ENCODE measurements around the gene NR6A1.

Gene NR6A1

GRCh38 chr9:124771021-124771866 lies at the start of gene NR6A1:
Gene NR6A1 (minus strand): TSS chr9:124771311.
- DNase-seq, result peak; percentile 98

DNA sequence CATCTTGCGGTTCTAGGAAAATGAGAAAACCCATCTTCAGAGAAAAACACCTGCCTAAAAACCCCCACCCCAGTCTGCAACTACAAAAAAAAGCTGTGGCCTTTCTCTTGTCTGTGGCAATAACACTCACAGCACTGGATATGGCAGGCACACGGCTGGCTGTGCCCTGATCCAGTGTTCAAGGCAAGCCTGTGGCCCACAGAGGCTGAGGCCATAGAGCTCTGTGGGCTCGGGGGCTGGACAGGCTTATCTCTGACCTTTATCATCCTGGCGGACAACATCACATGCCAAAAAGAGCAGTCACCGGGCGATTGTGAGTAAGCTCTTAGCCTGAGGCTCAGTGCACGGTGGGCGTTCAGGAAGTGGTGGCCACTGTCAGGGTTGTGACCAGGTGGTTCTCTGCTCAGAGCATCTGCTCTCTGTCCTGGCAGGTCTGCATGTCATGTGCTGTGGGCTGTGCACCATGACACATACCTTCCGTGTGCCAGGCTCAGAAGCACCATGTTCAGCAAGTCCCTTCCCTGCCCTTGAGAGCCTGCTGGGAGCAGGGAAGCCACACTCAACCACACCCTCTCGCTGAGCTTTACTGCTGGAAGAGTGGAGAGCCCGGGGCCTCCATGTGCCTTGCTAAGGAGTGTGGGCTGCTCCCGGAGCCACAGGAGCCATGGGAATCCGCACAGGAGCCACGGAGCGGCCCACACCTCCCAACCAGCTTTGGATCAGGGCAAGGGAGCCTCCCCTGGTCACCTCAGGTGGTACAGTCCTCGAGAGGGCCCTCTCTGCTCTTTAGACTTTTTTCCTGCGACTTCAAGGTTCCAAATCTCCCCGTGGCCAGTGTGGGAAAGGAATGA lies 47.5 kb upstream of the NR6A1 start:
- DNase-seq, result peak; percentile 56

DNA sequence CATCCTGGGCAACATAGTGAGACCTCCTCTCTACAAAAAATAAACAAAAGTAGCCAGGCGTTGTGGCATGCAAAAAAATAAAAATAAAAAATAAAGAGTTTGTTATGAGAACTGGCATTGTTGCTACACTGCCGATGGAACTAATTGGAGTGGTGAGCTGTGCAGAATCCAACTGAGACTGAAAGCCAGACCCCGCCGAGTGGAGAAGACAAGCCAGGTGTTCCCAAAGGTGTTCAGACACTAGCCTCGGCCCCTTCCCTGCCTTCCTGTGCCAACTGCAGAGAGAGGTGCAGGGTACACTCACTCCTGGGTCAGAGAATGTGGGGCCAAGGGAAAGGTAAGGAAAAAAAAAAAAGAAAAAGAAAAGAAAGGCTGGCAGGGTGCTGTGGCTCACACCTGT lies 44.5 kb upstream of the NR6A1 start:
- no peak for DNase-seq

DNA sequence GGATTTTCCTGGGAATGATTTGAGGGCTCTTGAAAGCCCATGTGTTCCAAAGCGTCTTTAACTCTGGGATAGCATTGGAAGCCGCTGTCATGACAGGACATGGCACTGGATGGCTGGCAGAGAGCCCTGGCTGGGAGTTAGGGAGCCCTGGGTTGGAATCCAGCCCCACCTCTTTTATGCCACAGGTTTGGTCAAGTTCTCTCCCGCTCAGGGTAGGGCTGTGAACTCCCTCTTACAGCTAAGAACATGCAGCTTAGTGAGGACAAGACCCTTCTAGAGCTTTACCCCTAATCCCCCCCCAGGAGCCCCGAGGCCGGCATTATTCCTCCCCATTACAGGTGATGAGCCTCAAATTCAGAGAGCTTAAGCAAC lies 43.0 kb upstream of the NR6A1 start:
- no peak for DNase-seq

GRCh38 chr9:124813501-124814163 lies 42.5 kb upstream of the NR6A1 start:
- no peak for DNase-seq

GRCh38 chr9:124813041-124813440 lies 41.9 kb upstream of the NR6A1 start:
- DNase-seq, result peak; percentile 81

- DNase-seq, result peak; percentile 47
Observed at GRCh38 chr9:124812441-124812876, 41.3 kb upstream of the NR6A1 start.

GRCh38 chr9:124810663-124811355 lies 39.7 kb upstream of the NR6A1 start:
- DNase-seq, result no peak

DNA sequence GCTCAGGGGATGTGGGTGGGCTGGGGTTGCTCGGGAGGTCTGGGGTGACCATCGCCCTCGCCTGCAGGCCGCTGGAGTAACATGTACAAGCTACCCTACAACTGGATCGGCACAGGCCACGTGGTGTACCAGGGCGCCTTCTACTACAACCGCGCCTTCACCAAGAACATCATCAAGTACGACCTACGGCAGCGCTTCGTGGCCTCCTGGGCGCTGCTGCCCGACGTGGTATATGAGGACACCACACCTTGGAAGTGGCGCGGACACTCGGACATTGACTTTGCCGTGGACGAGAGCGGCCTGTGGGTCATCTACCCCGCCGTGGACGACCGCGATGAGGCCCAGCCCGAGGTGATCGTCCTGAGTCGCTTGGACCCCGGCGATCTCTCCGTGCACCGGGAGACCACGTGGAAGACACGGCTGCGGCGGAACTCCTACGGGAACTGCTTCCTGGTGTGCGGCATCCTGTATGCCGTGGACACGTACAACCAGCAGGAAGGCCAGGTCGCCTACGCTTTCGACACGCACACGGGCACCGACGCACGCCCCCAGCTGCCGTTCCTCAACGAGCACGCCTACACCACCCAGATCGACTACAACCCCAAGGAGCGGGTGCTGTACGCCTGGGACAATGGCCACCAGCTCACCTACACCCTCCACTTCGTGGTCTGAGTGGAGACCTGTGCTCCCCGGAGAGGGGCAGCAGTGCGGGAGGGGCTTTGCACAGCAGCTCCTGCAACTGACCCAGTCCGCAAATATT lies 38.8 kb upstream of the NR6A1 start:
- DNase-seq, result no peak

- no peak for DNase-seq
Observed at GRCh38 chr9:124809211-124809610, 38.1 kb upstream of the NR6A1 start.

- DNase-seq, result no peak
Observed at GRCh38 chr9:124808246-124808956, 37.3 kb upstream of the NR6A1 start.

- no peak for DNase-seq
Observed at GRCh38 chr9:124805186-124805585, 34.1 kb upstream of the NR6A1 start.

GRCh38 chr9:124803911-124804310 lies 32.8 kb upstream of the NR6A1 start:
- DNase-seq, result no peak

GRCh38 chr9:124802426-124802825 lies 31.3 kb upstream of the NR6A1 start:
- no peak for DNase-seq

DNA sequence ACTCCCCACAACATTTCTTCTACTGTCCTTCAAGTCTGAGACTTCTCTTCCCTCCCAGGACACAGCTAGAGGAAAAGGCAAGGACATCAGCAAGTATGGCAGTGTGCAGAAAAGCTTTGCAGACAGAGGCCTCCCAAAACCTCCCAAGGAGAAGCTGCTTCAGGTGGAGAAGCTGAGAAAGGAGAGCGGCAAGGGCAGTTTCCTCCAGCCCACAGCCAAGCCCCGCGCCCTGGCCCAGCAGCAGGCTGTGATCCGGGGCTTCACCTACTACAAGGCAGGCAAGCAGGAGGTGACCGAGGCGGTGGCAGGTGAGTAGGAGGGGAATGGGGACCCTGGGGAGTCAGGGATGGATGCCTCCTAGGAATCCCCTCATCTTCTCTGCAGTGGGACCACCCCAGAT lies 30.2 kb upstream of the NR6A1 start:
- no peak for DNase-seq

- DNase-seq, result no peak
Observed at GRCh38 chr9:124800306-124801259, 29.5 kb upstream of the NR6A1 start.

- DNase-seq, result peak; percentile 29
Observed at GRCh38 chr9:124799274-124800006, 28.3 kb upstream of the NR6A1 start.

DNA sequence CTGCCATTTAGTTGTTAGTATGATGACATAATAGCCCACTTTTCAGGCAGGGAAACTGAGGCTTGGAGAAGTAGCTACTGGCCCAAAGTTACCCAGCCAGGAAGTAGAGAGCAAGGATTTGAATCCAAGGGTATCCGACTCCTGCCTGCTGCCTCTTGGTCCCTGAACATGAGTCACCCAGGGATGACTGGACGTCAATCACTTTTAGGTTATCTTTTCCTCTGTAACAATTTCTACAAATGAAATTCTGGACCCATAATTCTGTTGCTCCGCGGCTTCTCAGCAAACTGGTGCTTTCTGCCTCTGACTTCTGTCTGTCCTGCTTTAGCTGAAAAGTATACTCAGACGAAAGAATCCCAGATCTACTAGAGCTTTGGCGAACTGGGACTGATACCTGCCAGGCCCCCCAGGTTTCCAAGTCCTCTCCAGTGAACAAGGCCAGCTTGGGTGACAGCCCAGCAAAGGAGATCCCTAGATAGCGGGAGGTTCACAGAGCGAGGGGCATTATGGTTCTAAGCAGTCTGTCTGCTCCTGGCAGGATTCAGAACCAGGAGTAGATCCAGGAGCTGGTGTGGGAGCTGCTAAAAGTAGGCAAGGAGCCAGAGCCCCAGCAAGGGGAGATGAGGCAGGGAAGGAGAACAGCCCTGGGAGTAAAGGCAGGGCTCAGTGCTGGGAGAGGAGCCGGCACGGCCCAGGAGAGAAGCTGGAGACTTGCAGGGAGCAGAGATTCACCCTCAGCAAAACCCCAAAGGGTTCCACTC lies 26.4 kb upstream of the NR6A1 start:
- DNase-seq, result no peak

Measured in NCI-H69 (cell line).